A549 (cell line): ENCODE measurements around the gene ELMOD2.

ENCODE experiments used
- ELK1 ChIP-seq: fragments of 150-350 bp; IDR thresholded peaks from 2 replicates; pipeline ENCODE4 v1.6.1; 2014; ENCODE audit warnings: low read depth, mild to moderate bottlenecking, low read length
- GATA3 ChIP-seq: IDR thresholded peaks from 2 replicates; pipeline ENCODE4 v1.6.1; 2012; ENCODE audit warnings: borderline replicate concordance
- POLR2AphosphoS2 ChIP-seq: conservative IDR thresholded peaks from 2 replicates; pipeline ENCODE4 v1.6.1; 2012; ENCODE audit warnings: low read length, improper control_type of control experiment, inconsistent platforms

- TF ChIP-seq POLR2AphosphoS2, result no peak
- no peak for TF ChIP-seq ELK1
- no peak for TF ChIP-seq GATA3
These were observed 71.1 kb downstream of the ELMOD2 start for GRCh38 chr4:140595065-140595464.
